ENCODE measurements around the gene BMP6. TPM values are rescaled to one million over a fixed set of nuclear protein-coding genes. Genes with fewer than 3 reads are reported as not detected.
A peak's percentile ranks its signal among the peaks of the same experiment; 100 is the strongest.

Gene BMP6
- polyA plus RNA-seq, 1 donor (not counting 4 experiments of a cell fraction or from before 2014, with no cell fraction given), result 0.05 TPM

DNA sequence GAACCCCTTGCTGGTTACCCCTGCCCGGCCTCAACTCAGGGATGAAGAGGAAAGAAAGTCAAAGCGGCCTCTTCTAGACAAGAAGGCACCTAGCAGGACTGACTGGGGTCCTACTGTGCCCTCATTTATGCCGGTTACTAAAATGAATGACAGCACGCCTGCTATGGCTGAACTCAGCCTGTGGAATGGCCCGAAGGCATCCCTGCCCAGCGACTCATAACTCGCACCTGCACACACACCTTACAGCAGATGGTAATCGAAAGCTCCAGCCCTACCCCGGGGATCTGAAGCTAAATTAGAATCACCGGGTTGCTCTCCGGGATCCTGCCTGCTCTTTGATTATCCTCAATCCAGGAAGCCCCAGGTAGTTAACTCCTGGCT lies 185.4 kb downstream of the BMP6 start:
- Histone ChIP-seq H4K20me1 (ENCODE audit: control insufficient read depth, extremely low read depth, insufficient read depth, low read length) (no peaks in the 10 kb centered on the region), H2AFZ (ENCODE audit: control insufficient read depth, low read length) (peak overlapping the region; percentile 90), H3K9ac (ENCODE audit: control insufficient read depth, extremely low read depth, insufficient read depth, low read length) (peak overlapping the region; percentile 82), H3K4me3 (ENCODE audit: control insufficient read depth in 2 of 3, extremely low read depth in 1 of 3, insufficient read depth in 2 of 3, low read depth in 1 of 3, low read length in 3 of 3) (peak overlapping the region; percentile 54 to 73 (median 69)), H3K27ac (ENCODE audit: control insufficient read depth, insufficient read depth, low read length) (peak overlapping the region; percentile 66), H3K79me2 (ENCODE audit: control insufficient read depth, insufficient read depth, low read length) (peaks cover 36% of the 10 kb centered on the region), H3K27me3 (ENCODE audit: control insufficient read depth, extremely low read depth, insufficient read depth, low read length) (peaks cover 20% of the 10 kb centered on the region), H3K4me2 (ENCODE audit: control insufficient read depth, extremely low read depth, insufficient read depth, low read depth, low read length) (peak overlapping the region; percentile 98), H3K36me3 (ENCODE audit: control insufficient read depth in 2 of 2, extremely low read depth in 1 of 2, insufficient read depth in 2 of 2, low read length in 2 of 2) (peaks cover 0 to 5% of the 10 kb centered on the region in 2 experiments), H3K9me1 (ENCODE audit: control insufficient read depth, extremely low read depth, insufficient read depth, low read length) (no peaks in the 10 kb centered on the region), H3K4me1 (ENCODE audit: control insufficient read depth, extremely low read depth, insufficient read depth, low read length) (peaks cover 11% of the 10 kb centered on the region), H3K9me3 (ENCODE audit: control insufficient read depth, low read depth, low read length) (no peaks in the 10 kb centered on the region)
- FAIRE-seq (no peak), DNase-seq (ENCODE audit: low read depth, low spot score) (peak; percentile 26)
- dilution Hi-C loops (cut with MboI; ENCODE audit: extremely low pct_ligation_motif_present, low sequenced_read_pairs), result no loop called here
- TF ChIP-seq, protein P1, sequence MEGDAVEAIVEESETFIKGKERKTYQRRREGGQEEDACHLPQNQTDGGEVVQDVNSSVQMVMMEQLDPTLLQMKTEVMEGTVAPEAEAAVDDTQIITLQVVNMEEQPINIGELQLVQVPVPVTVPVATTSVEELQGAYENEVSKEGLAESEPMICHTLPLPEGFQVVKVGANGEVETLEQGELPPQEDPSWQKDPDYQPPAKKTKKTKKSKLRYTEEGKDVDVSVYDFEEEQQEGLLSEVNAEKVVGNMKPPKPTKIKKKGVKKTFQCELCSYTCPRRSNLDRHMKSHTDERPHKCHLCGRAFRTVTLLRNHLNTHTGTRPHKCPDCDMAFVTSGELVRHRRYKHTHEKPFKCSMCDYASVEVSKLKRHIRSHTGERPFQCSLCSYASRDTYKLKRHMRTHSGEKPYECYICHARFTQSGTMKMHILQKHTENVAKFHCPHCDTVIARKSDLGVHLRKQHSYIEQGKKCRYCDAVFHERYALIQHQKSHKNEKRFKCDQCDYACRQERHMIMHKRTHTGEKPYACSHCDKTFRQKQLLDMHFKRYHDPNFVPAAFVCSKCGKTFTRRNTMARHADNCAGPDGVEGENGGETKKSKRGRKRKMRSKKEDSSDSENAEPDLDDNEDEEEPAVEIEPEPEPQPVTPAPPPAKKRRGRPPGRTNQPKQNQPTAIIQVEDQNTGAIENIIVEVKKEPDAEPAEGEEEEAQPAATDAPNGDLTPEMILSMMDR (optimal IDR thresholded peaks at IDR 0.05 in 1 of 3, IDR thresholded peaks at IDR 0.05 in 1 of 3, conservative IDR thresholded peaks at IDR 0.05 in 1 of 3; ENCODE audit: extremely low read depth in 1 of 3, insufficient read depth in 2 of 3, low read length in 3 of 3), result no peak
- no peak for TF ChIP-seq EZH2 (IDR thresholded peaks at IDR 0.05; ENCODE audit: low read length)

DNA sequence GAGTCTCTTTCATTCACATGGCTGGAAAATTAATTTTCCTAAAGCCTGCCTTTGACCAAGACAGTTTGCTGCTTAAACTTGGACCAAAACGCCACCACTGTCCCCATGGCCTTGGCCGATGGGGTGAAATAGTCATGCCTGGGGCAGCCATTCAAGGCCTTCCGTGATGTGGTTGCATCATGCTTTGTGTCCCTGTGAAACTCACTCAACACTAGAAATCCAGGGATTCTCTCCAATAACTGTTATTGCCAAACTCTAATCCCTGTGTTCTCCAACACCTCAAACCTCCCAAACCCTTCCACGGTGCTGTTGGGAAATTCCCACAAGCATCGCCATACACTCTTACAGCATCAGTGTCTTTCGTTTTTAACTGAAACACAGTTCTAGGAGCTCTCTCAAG lies 186.1 kb downstream of the BMP6 start:
- TF ChIP-seq EZH2 (IDR thresholded peaks at IDR 0.05; ENCODE audit: low read length), result no peak
- TF ChIP-seq, protein P1 (optimal IDR thresholded peaks at IDR 0.05 in 1 of 3, IDR thresholded peaks at IDR 0.05 in 1 of 3, conservative IDR thresholded peaks at IDR 0.05 in 1 of 3; ENCODE audit: extremely low read depth in 1 of 3, insufficient read depth in 2 of 3, low read length in 3 of 3), result no peak
- Histone ChIP-seq H3K4me3 (ENCODE audit: control insufficient read depth in 2 of 3, extremely low read depth in 1 of 3, insufficient read depth in 2 of 3, low read depth in 1 of 3, low read length in 3 of 3) (no peak overlapping the region), H4K20me1 (ENCODE audit: control insufficient read depth, extremely low read depth, insufficient read depth, low read length) (no peaks in the 10 kb centered on the region), H3K27ac (ENCODE audit: control insufficient read depth, insufficient read depth, low read length) (no peak overlapping the region), H3K9ac (ENCODE audit: control insufficient read depth, extremely low read depth, insufficient read depth, low read length) (no peak overlapping the region), H3K4me1 (ENCODE audit: control insufficient read depth, extremely low read depth, insufficient read depth, low read length) (peaks cover 11% of the 10 kb centered on the region), H3K4me2 (ENCODE audit: control insufficient read depth, extremely low read depth, insufficient read depth, low read depth, low read length) (no peak overlapping the region), H3K9me1 (ENCODE audit: control insufficient read depth, extremely low read depth, insufficient read depth, low read length) (no peaks in the 10 kb centered on the region), H3K27me3 (ENCODE audit: control insufficient read depth, extremely low read depth, insufficient read depth, low read length) (peaks cover 20% of the 10 kb centered on the region), H3K79me2 (ENCODE audit: control insufficient read depth, insufficient read depth, low read length) (peaks cover 29% of the 10 kb centered on the region), H3K36me3 (ENCODE audit: control insufficient read depth in 2 of 2, extremely low read depth in 1 of 2, insufficient read depth in 2 of 2, low read length in 2 of 2) (peaks cover 0 to 5% of the 10 kb centered on the region in 2 experiments), H2AFZ (ENCODE audit: control insufficient read depth, low read length) (no peak overlapping the region), H3K9me3 (ENCODE audit: control insufficient read depth, low read depth, low read length) (no peaks in the 10 kb centered on the region)
- DNase-seq (ENCODE audit: low read depth, low spot score) (no peak), FAIRE-seq (no peak)
- dilution Hi-C loops (cut with MboI; ENCODE audit: extremely low pct_ligation_motif_present, low sequenced_read_pairs), result no loop called here

Measured in keratinocyte (primary cell).